H1 (cell line): ENCODE data around the gene UBE2I. TPM values are rescaled to one million over a fixed set of nuclear protein-coding genes. Genes with fewer than 3 reads are reported as not detected.

Source experiments
- CTCF ChIA-PET: fragments of 300-600 bp; sonication (Branson Sonifier 250); formaldehyde crosslinking; loops from one replicate; lab custom pipeline; 2021; ENCODE audit not compliant: partially characterized antibody; lab: Charles Lee
- POLR2A ChIA-PET: fragments of 300-600 bp; sonication (Branson Sonifier 250); formaldehyde crosslinking; loops from one replicate; lab custom pipeline; 2021; ENCODE audit warnings: inconsistent platforms; ENCODE audit not compliant: partially characterized antibody; lab: Charles Lee
- DNase-seq, 2 experiments: peaks; one replicate each; pipeline versions ENCODE4 v3.0.0 to v3.0.0-alpha.2; 2010 to 2022; ENCODE audit warnings: low spot score in 2 of 2, low read depth in 1 of 2, mixed read lengths in 1 of 2
- FAIRE-seq: peaks from 2 replicates; lab custom pipeline; 2011; peaks lifted over from hg19 to GRCh38; lab: Jason Lieb, UNC
- H2AFZ ChIP-seq: 2 replicates; pipeline ENCODE4 v1.8.1; 2012; ENCODE audit warnings: low read length, inconsistent platforms
- H2AK5ac ChIP-seq: 2 replicates; pipeline ENCODE4 v1.6.1; 2013; ENCODE audit warnings: low read depth, low read length
- H2BK120ac ChIP-seq: replicated peaks from 2 replicates; pipeline ENCODE3; 2013; ENCODE audit warnings: low read depth, low read length, inconsistent platforms
- H2BK12ac ChIP-seq: 2 replicates; pipeline ENCODE4 v1.6.1; 2013; ENCODE audit warnings: low read depth, low read length
- H2BK15ac ChIP-seq: 2 replicates; pipeline ENCODE4 v1.6.1; 2013; ENCODE audit warnings: low read length
- H2BK20ac ChIP-seq: 2 replicates; pipeline ENCODE4 v1.6.1; 2013; ENCODE audit warnings: low read length
- H2BK5ac ChIP-seq: 2 replicates; pipeline ENCODE4 v1.6.1; 2013; ENCODE audit warnings: low read depth, low read length
- H3K14ac ChIP-seq: 2 replicates; pipeline ENCODE4 v1.6.1; 2013; ENCODE audit warnings: inconsistent platforms; ENCODE audit not compliant: insufficient read length
- H3K18ac ChIP-seq: 2 replicates; pipeline ENCODE4 v1.6.1; 2013; ENCODE audit warnings: low read length; ENCODE audit errors: extremely low read depth
- H3K23ac ChIP-seq: 2 replicates; pipeline ENCODE4 v1.6.1; 2013; ENCODE audit warnings: inconsistent platforms; ENCODE audit not compliant: insufficient read length
- H3K23me2 ChIP-seq: 2 replicates; pipeline ENCODE4 v1.6.1; 2013; ENCODE audit warnings: low read depth, low read length
- H3K27ac ChIP-seq: 2 replicates; pipeline ENCODE4 v1.6.1; 2011; ENCODE audit warnings: low read depth, low read length, inconsistent platforms
- H3K27me3 ChIP-seq, 4 experiments: replicated peaks in 1 of 4; 1 replicate in 1 of 4; 2 replicates in 3 of 4; pipeline versions ENCODE4 v1.6.1 to v1.8.1; 2011 to 2013; ENCODE audit warnings: low read length in 3 of 4, mild to moderate bottlenecking in 3 of 4, inconsistent platforms in 2 of 4, mixed read lengths in 2 of 4, moderate library complexity in 1 of 4; ENCODE audit not compliant: control insufficient read depth in 3 of 4, insufficient read depth in 3 of 4; ENCODE audit errors: extremely low read depth in 1 of 4
- H3K36me3 ChIP-seq, 4 experiments: 2 replicates each; pipeline versions ENCODE4 v1.6.1 to v1.8.1; 2011 to 2013; ENCODE audit warnings: mild to moderate bottlenecking in 4 of 4, low read length in 3 of 4, moderate library complexity in 2 of 4, control low read depth in 1 of 4, inconsistent platforms in 1 of 4; ENCODE audit not compliant: insufficient read depth in 4 of 4, control insufficient read depth in 2 of 4
- H3K4ac ChIP-seq: replicated peaks from 2 replicates; pipeline ENCODE3; 2013; ENCODE audit warnings: low read length, low read depth, mixed read lengths, inconsistent platforms; ENCODE audit not compliant: insufficient read length
- H3K4me1 ChIP-seq, 4 experiments: replicated peaks in 1 of 4; 1 replicate in 1 of 4; 2 replicates in 3 of 4; pipeline versions ENCODE4 v1.6.1 to v1.8.1; 2011 to 2013; ENCODE audit warnings: low read length in 3 of 4, inconsistent platforms in 2 of 4, mixed read lengths in 1 of 4; ENCODE audit not compliant: insufficient read depth in 4 of 4, control insufficient read depth in 3 of 4
- H3K4me2 ChIP-seq, 2 experiments: 2 replicates each; pipeline versions ENCODE4 v1.6.1 to v1.8.1; 2011 to 2013; ENCODE audit warnings: low read depth in 2 of 2, low read length in 2 of 2, control low read depth in 1 of 2, inconsistent platforms in 1 of 2, mild to moderate bottlenecking in 1 of 2; ENCODE audit not compliant: insufficient read depth in 1 of 2
- H3K4me3 ChIP-seq, 4 experiments: fragments of 200-600, 300-600 bp in 1 of 4; sonication (generic), shearing (Covaris generic), sonication (Bioruptor Twin) in 1 of 4; 2 replicates each; pipeline versions ENCODE4 v1.5.1 to v1.8.1; 2011 to 2016; ENCODE audit warnings: low read length in 4 of 4, low read depth in 3 of 4, control low read depth in 2 of 4, inconsistent platforms in 2 of 4, mild to moderate bottlenecking in 2 of 4, mixed read lengths in 1 of 4, moderate library complexity in 1 of 4; ENCODE audit not compliant: insufficient read depth in 2 of 4; ENCODE audit errors: extremely low read depth in 1 of 4
- H3K56ac ChIP-seq: replicated peaks from 2 replicates; pipeline ENCODE3; 2013; ENCODE audit warnings: low read depth, mild to moderate bottlenecking, mixed read lengths, low read length, inconsistent platforms; ENCODE audit not compliant: insufficient read length
- H3K79me1 ChIP-seq: 2 replicates; pipeline ENCODE4 v1.6.1; 2013; ENCODE audit warnings: low read depth, low read length, control low read depth
- H3K79me2 ChIP-seq, 2 experiments: 2 replicates each; pipeline versions ENCODE4 v1.6.1 to v1.8.1; 2012 to 2013; ENCODE audit warnings: low read length in 2 of 2, mild to moderate bottlenecking in 2 of 2, inconsistent platforms in 1 of 2; ENCODE audit not compliant: insufficient read depth in 2 of 2, control insufficient read depth in 1 of 2
- H3K9ac ChIP-seq, 4 experiments: replicated peaks in 1 of 4; 1 replicate in 1 of 4; 2 replicates in 3 of 4; pipeline versions ENCODE4 v1.6.1 to v1.8.1; 2011 to 2013; ENCODE audit warnings: low read depth in 3 of 4, low read length in 3 of 4, control low read depth in 2 of 4, mild to moderate bottlenecking in 2 of 4, moderate library complexity in 2 of 4, inconsistent platforms in 1 of 4; ENCODE audit errors: extremely low read depth in 1 of 4
- H3K9me3 ChIP-seq, 2 experiments: 2 replicates each; pipeline versions ENCODE4 v1.6.1 to v1.8.1; 2012 to 2013; ENCODE audit warnings: mild to moderate bottlenecking in 2 of 2, moderate library complexity in 2 of 2, control low read depth in 1 of 2, inconsistent platforms in 1 of 2, low read depth in 1 of 2, low read length in 1 of 2, mixed read lengths in 1 of 2; ENCODE audit not compliant: insufficient read depth in 2 of 2
- H4K20me1 ChIP-seq, 2 experiments: replicated peaks in 1 of 2; 2 replicates each; pipeline versions ENCODE3 to v1.8.1; 2011 to 2013; ENCODE audit warnings: inconsistent platforms in 2 of 2, low read length in 2 of 2, mild to moderate bottlenecking in 1 of 2; ENCODE audit not compliant: insufficient read depth in 2 of 2, control insufficient read depth in 1 of 2
- H4K5ac ChIP-seq: 2 replicates; pipeline ENCODE4 v1.6.1; 2013; ENCODE audit warnings: low read length, low read depth, mixed read lengths, inconsistent platforms; ENCODE audit not compliant: insufficient read length
- H4K8ac ChIP-seq: 2 replicates; pipeline ENCODE4 v1.8.0; 2013; ENCODE audit warnings: mild to moderate bottlenecking, moderate library complexity, low read length, inconsistent platforms; ENCODE audit not compliant: insufficient read depth; ENCODE audit errors: extremely low read depth
- H4K91ac ChIP-seq: replicated peaks from 2 replicates; pipeline ENCODE3; 2013; ENCODE audit warnings: low read length, mixed read lengths, inconsistent platforms; ENCODE audit not compliant: insufficient read length
- CBX5 ChIP-seq: fragments of 300-800, 300-1000 bp; sonication (generic); IDR thresholded peaks from 2 replicates; pipeline ENCODE4 v1.7.1; 2016; ENCODE audit warnings: antibody characterized with exemption, low read length, low read depth
- GTF2F1 ChIP-seq: IDR thresholded peaks from 2 replicates; pipeline ENCODE4 v1.6.1; 2012; ENCODE audit warnings: low read depth, low read length, improper control_type of control experiment, borderline replicate concordance
- SIRT6 ChIP-seq: IDR thresholded peaks from one replicate; pipeline ENCODE4 v1.7.1; 2012; ENCODE audit warnings: low read length, inconsistent platforms
- SP2 ChIP-seq: IDR thresholded peaks from 2 replicates; pipeline ENCODE4 v1.6.1; 2012; ENCODE audit warnings: mild to moderate bottlenecking, low read length, inconsistent platforms
- SP4 ChIP-seq: IDR thresholded peaks from 2 replicates; pipeline ENCODE4 v1.6.1; 2012; ENCODE audit warnings: low read length, inconsistent platforms
- TEAD4 ChIP-seq: IDR thresholded peaks from 2 replicates; pipeline ENCODE4 v1.6.1; 2012; ENCODE audit warnings: low read depth, low read length, inconsistent platforms, mixed read lengths
- ZNF274 ChIP-seq: IDR thresholded peaks from 2 replicates; pipeline ENCODE4 v1.7.0; 2012; ENCODE audit warnings: low read length, borderline replicate concordance; ENCODE audit errors: extremely low read depth
- WGBS, 2 experiments: shearing (Covaris generic) in 1 of 2; methylation state at CpG; one replicate each; pipeline versions ENCODE4 v1.1.6 to v1.1.7; 2013 to 2015; ENCODE audit warnings: low lambda C conversion rate in 2 of 2, mixed read lengths in 2 of 2, inconsistent platforms in 1 of 2, low coverage in 1 of 2, missing lambda C conversion rate in 1 of 2; ENCODE audit not compliant: insufficient replicate concordance in 2 of 2, insufficient coverage in 1 of 2, insufficient read length in 1 of 2; ENCODE audit errors: extremely low coverage in 1 of 2, missing lambda C conversion rate in 1 of 2; 5-methylcytosine and 5-hydroxymethylcytosine counted together
- polyA plus RNA-seq, 7 experiments: library from polyadenylated mRNA; depleted of rRNA in 3 of 7; stranded (reverse) in 5 of 7; unstranded in 2 of 7; fragments of >200 nt in 5 of 7; fragments of 200-250 nt in 2 of 7; gene quantifications; 1 replicate in 5 of 7; 2 replicates in 1 of 7; 4 replicates in 1 of 7; pipeline versions ENCODE4 v1.2.1 to v1.2.3, GENCODE V29; 2011 to 2013; ENCODE audit warnings: missing spikeins in 2 of 7, mixed read lengths in 2 of 7
- total RNA-seq: library from RNA; stranded (reverse); fragmentation: NEBNext Ultra II Directional; extraction: Animal tissue kit (Norgen Biotek cat#: 25700); gene quantifications from 2 replicates; pipeline ENCODE4 v1.2.1, GENCODE V29; 2021
- TF ChIP-seq, protein P1 (sequence below): IDR thresholded peaks from 2 replicates; pipeline ENCODE4 v1.6.1; 2012; ENCODE audit warnings: low read length, inconsistent platforms

Gene UBE2I
- total and polyA plus RNA-seq, 2 of the 8 experiments (the other 6 are each of a cell fraction or from before 2014, with no cell fraction given), result 148 to 268 TPM

DNA sequence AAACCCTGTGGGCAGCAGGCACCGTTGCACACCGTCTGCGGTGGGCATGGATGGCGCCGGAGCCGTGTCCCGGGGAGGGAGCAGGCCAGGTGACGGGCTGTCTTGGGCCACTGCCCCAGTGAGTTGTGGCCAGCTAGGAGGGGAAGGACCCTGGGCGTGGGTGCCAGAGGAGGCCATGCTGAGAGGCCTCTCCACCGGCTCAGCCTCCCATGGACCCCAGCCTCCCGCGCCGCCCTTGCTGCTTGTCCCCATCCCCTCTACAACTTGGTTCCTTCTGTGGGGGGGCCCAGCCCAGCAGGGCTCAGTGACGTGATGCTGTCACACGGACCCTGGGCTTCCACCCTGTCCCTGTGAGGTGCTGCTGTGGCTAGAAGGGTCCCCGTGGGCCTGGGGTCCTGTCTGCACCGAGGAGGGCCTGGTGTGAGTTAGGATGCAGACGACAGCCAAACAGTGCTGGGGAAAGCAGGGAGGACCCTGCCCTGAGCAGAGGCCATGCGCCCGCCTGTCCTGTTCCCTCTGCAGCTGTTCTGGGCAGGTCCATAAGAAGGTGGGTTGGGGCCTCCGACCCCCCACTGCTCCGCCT, 11.3 kb downstream of the UBE2I start:
- H2BK12ac ChIP-seq, result no peak overlapping the region
- H3K14ac ChIP-seq, result no peak overlapping the region
- H3K9ac ChIP-seq, result no peak overlapping the region
- H2BK5ac ChIP-seq, result no peak overlapping the region
- no peak for DNase-seq
- no peak overlapping the region for H2BK120ac ChIP-seq
- H3K4me2 ChIP-seq, result no peak overlapping the region
- no peak overlapping the region for H3K4me3 ChIP-seq
- no peak for FAIRE-seq
- peaks cover 0 to 19% of the 10 kb centered on the region in 2 experiments; a peak in 2 of 4 replicates for H3K79me2 ChIP-seq
- ChIA-PET POLR2A (interaction anchor here (1.0 to 1.4 kb wide), 3 partner anchors 9 to 43 kb away, joined by 3 to 5 read pairs (median 4); no protein-coding TSS in a partner anchor), CTCF (interaction anchor here (0.7 kb wide), 1 partner anchor 9 kb away, joined by 3 read pairs; no protein-coding TSS in a partner anchor)
- peaks cover 52 to 79% (median 68%) of the 10 kb centered on the region in 4 experiments for H3K36me3 ChIP-seq
- H4K5ac ChIP-seq, result no peak overlapping the region
- no peaks in the 10 kb centered on the region for H3K23me2 ChIP-seq
- H3K4ac ChIP-seq, result no peak overlapping the region
- no peak overlapping the region for H4K8ac ChIP-seq
- no peak overlapping the region for H2BK20ac ChIP-seq
- peaks cover 13% of the 10 kb centered on the region for H3K79me1 ChIP-seq
- no peak overlapping the region for H2BK15ac ChIP-seq
- no peaks in the 10 kb centered on the region for H3K27me3 ChIP-seq
- no peak overlapping the region for H3K56ac ChIP-seq
- H3K23ac ChIP-seq, result no peak overlapping the region
- peaks cover 23 to 34% of the 10 kb centered on the region in 2 experiments for H4K20me1 ChIP-seq
- no peaks in the 10 kb centered on the region for H3K9me3 ChIP-seq
- no peaks in the 10 kb centered on the region; a peak in 1 of 7 replicates for H3K4me1 ChIP-seq
- H2AK5ac ChIP-seq, result no peak overlapping the region
- WGBS, 2 experiments, result 92% methylated on average over 14 of the region's 22 CpGs; no CpG with 5 or more reads in 1 of the 2 experiments
- H3K27ac ChIP-seq, result no peak overlapping the region
- no peak overlapping the region for H2AFZ ChIP-seq
- no peak overlapping the region for H3K18ac ChIP-seq
- no peak overlapping the region for H4K91ac ChIP-seq
- TF ChIP-seq SP4 (no peak), SIRT6 (no peak), ZNF274 (no peak), SP2 (no peak), CBX5 (no peak), GTF2F1 (no peak), TEAD4 (no peak)
- TF ChIP-seq, protein P1, sequence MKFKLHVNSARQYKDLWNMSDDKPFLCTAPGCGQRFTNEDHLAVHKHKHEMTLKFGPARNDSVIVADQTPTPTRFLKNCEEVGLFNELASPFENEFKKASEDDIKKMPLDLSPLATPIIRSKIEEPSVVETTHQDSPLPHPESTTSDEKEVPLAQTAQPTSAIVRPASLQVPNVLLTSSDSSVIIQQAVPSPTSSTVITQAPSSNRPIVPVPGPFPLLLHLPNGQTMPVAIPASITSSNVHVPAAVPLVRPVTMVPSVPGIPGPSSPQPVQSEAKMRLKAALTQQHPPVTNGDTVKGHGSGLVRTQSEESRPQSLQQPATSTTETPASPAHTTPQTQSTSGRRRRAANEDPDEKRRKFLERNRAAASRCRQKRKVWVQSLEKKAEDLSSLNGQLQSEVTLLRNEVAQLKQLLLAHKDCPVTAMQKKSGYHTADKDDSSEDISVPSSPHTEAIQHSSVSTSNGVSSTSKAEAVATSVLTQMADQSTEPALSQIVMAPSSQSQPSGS, result no peak
